Measurements from ENCODE around the gene PLA2G2F.
A peak's percentile ranks its signal among the peaks of the same experiment; 100 is the strongest.

The PLA2G2F gene, protein sequence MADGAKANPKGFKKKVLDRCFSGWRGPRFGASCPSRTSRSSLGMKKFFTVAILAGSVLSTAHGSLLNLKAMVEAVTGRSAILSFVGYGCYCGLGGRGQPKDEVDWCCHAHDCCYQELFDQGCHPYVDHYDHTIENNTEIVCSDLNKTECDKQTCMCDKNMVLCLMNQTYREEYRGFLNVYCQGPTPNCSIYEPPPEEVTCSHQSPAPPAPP

DNA sequence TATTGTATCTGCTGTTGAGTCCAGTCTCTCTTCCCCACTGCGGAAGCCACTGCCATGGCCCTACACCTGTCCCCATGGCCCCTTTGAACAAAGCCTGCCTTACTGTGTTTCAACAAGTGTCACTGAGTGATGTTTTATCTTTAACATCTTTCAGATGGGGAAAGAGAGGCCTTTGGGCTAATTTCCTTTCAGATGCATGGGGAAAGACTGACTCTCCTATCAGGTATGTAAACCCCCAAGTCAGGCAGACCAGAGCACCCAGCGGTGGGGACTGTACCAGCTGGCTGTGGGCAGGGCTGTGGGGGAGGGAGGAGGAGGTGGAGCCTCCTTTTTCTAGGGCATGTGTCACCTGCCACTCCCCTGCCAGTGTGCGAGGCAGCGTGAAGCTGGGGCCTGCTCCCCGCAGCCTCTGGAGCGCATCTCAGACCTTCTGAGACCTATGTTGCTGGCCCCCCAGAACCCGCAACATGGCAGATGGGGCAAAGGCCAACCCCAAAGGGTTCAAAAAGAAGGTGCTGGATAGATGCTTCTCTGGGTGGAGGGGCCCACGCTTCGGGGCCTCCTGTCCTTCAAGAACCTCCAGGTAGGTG is at the start of gene PLA2G2F:
TSS of gene PLA2G2F (plus strand) at position 363 of the 590 bp plus-strand sequence. CDS start at position 468, 105 bp downstream.
- no peak for DNase-seq (ENCODE audit: extremely low read depth in 1 of 2, low read depth in 1 of 2)

DNA sequence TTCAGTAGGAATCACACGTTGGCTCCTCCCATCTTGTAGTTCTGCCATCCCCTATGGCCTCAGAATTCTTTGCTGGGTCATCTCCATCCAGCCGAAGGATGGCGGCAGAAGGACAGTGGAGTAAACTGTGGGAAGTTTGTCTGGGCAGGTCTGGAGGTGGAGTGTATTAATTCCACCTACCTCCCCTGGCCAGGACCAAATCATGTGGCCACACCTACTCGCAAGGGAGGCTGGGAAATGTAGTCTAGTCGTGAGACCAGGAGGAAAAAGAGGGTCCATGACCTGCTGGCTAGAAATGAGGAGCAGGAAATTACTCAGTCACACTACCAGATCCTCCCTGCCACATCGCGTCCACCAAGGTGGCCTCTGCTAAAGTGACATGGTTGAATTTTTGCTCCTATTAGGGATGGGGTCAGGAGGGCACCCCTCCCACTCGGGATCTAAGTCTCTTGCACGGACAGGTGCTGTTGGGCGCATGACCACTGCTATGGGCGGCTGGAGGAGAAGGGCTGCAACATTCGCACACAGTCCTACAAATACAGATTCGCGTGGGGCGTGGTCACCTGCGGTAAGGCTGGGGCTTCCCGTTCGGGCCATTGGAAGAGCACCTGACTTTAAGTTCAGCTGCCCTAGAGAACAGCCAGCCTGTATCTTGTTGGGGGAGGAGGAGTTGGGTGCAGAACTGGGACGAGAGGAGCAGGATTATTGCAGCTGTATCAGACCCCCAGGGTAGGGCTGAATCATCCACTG is 49.6 kb upstream of the PLA2G2F start:
- no peak for DNase-seq (ENCODE audit: extremely low read depth in 1 of 2, low read depth in 1 of 2)

GRCh38 chr1:20090119-20090518 is 49.0 kb upstream of the PLA2G2F start:
- no peak for DNase-seq (ENCODE audit: extremely low read depth in 1 of 2, low read depth in 1 of 2)

- no peak for DNase-seq (ENCODE audit: extremely low read depth in 1 of 2, low read depth in 1 of 2)
Measured at GRCh38 chr1:20090641-20091040, 48.5 kb upstream of the PLA2G2F start.

- DNase-seq (ENCODE audit: extremely low read depth in 1 of 2, low read depth in 1 of 2) = no peak
Measured at GRCh38 chr1:20093303-20093702, 45.8 kb upstream of the PLA2G2F start.

DNA sequence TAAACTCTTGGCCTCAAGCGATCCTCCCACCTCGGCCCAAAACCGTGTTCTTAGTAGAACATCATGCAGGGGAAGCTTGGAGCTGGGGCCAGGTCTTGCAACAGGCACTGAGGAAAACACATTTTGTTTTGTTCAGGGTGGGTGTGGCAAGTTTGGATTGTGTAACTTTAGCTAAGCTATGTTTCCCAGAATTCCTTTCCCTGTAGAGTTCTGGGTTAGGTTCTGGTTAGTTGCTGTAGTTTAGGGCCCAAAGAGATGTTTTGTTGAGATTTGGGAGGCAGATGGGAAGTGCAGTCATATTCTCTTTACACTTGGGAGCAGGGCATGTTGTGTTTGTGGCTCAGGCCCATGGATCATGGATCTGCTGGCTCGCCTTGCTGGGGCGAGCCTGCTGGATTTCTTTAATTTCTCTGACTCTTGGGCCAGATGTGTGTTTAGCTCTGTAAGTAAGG is 45.2 kb upstream of the PLA2G2F start:
- DNase-seq (ENCODE audit: extremely low read depth in 1 of 2, low read depth in 1 of 2) = no peak

- no peak for DNase-seq (ENCODE audit: extremely low read depth in 1 of 2, low read depth in 1 of 2)
Measured at GRCh38 chr1:20095564-20096434, 43.3 kb upstream of the PLA2G2F start.

DNA sequence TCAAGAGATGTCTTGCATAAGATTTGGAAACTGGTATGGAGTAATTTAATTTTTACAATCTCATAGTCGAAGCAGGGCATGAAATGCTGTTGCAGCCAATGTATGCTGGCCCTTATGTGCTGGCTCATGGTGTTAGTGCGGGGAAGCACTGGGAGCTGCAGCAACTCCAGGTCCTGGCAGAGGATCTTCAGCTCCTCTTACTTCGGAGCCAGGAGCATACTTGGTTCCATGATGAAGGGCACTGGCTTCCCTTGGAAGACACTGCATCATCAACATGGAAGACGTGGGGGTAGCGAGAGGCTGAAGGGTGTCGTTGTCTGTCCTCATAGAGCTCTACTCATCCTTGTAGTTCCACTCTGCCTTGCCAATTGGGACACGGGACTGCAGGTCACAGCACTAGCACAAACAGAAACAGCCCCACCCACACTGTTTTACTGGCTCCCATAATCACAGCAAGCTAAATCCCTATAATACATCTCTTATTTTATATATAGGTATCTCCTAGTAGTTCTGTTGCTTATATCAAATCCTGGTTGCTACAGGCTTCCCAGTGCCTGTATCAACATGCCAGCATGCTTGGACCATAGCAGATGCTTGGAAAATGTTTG is 42.2 kb upstream of the PLA2G2F start:
- DNase-seq (ENCODE audit: extremely low read depth in 1 of 2, low read depth in 1 of 2) = no peak

DNA sequence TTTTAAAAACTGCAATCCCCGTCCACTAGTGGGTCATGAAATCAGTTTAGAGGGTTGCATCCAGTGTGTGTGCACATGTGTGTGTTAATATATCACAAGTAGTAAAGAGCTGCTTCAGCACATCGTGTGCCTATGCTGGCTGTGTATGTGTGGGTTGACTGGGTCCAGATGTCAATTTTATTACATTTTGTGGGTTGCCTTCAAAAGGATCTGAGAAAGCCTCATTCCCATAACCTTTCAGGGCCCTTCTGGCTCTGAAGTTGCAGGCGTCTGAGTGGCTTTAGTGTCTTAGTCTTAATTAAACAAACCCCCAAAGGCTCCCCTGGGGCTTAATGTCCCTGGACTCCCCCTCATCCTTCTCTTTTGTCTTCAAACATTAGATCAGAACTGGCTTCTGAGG is 39.6 kb upstream of the PLA2G2F start:
- no peak for DNase-seq (ENCODE audit: extremely low read depth in 1 of 2, low read depth in 1 of 2)

DNA sequence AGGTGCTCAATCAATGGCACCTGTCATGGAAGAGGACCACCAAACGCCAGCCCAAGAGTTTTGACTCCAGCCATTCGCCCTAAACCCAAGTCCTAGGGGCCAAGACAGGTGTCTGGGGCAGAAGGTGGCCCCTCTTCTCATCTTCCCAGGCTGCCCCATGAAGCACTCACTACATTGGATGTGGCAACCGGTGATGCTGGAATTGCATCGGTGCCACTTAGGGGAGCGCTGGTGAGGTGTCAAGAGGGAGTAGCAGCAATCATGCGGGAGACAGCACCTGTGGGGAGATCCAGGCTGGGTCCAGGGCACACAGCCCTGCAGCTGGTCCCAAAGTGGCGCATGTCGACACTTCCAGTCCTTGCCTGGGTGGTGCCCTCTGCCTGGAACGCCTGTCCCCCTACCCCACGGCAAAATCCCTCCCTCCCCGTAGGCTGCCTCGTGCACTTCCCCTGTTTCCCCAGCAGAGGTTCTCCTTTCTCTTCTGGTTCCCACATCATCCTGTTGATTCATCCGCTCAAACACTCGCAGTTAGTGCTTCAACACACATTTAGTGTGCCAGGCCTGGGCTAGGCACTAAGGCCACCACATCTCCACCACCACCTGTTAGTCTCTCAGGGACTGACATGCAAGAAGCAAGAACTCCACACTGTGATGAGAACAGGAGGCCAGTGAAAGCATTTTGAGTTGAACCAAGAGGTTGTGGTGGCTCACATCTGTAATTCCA is 38.3 kb upstream of the PLA2G2F start:
- DNase-seq (ENCODE audit: extremely low read depth in 1 of 2, low read depth in 1 of 2) = peak in 1 of 2 donors; percentile 13

DNA sequence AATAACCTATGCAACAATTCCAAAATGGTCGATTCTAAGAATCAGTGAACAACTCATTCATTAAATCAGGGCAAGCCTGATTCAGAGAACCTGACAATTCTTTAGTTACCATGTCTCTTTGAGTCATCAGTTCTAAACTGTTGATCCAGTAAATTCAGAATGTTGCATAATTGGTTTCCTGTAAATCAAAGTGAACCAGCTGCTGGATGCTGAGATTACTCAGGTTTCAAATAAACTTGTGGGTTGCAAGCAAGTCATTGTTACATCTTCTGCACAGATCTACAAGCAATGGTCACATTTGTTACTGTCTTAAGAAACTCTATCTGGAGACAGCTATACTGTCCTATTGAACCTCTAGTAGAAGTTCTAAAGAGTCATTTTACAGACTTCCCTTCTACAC is 36.2 kb upstream of the PLA2G2F start:
- DNase-seq (ENCODE audit: extremely low read depth in 1 of 2, low read depth in 1 of 2) = no peak

GRCh38 chr1:20105856-20106255 is 33.3 kb upstream of the PLA2G2F start:
- DNase-seq (ENCODE audit: extremely low read depth in 1 of 2, low read depth in 1 of 2) = no peak

- no peak for DNase-seq (ENCODE audit: extremely low read depth in 1 of 2, low read depth in 1 of 2)
Measured at GRCh38 chr1:20107351-20107750, 31.8 kb upstream of the PLA2G2F start.

GRCh38 chr1:20107796-20108195 is 31.3 kb upstream of the PLA2G2F start:
- DNase-seq (ENCODE audit: extremely low read depth in 1 of 2, low read depth in 1 of 2) = no peak

DNA sequence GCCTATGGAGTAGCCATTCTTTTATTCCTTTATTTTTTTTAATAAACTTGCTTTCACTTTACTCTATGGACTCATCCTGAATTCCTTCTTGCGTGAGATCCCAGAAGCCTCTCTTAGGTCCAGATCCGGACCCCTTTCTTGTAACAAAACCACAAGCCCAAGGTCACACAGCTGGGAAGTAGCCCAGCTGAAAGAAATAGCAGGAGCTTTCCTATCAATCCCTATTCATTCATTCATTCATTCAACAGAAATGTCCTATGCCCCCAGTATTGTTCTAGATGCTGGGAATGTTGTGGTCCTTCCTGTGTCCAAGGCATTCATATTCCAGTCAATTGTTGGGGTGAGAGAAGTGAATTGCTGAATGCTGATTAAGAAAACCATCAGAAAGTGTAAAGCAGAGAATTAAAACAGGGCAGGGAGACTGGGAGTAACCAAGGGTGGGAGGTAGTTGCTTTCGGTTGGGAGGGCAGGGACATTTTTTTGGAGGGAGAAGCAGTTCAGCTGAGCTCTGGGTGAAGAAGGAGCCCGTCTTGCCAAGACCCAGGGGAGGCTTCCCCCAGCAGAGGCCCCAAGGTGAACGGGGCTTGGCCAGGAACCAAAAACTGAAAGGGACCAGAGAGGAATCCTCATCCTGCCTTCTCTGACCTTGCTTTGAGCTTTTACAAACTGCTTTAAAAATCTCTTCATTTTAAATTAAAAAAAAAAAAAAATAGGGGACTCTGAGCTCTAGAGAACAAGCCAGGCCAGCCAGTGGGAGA is 30.6 kb upstream of the PLA2G2F start:
- DNase-seq (ENCODE audit: extremely low read depth in 1 of 2, low read depth in 1 of 2) = no peak

DNA sequence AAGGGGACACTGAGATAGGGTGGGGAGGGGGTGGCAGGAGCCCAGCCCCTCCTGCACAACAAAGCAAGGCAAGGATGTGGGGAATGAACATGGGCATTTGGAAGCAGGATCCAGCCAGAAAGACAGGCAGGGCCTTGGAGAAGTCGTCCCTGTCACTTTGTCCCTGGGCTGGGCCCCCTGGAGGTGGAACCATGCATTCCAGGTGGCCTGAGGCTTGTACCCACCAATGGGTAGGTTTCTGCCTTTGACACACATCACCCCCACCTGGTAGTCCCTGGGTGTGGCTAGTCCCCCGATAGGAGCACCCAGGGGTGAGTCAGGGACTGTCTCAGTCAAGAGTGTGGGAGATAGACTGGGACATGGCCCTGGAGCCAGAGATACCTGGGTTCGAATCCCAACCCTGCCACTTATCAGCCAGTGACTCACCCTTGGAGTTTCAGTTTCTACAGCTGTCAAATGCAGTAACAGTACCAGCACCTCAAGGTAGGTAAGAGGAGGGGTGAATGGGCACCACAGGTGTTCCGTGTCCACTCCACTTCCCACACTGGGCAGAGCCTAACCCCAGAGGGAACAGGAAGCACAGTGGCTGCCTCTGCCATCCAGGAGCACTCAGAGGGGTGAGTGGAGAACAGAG is 29.8 kb upstream of the PLA2G2F start:
- no peak for DNase-seq (ENCODE audit: extremely low read depth in 1 of 2, low read depth in 1 of 2)

- no peak for DNase-seq (ENCODE audit: extremely low read depth in 1 of 2, low read depth in 1 of 2)
Measured at GRCh38 chr1:20110679-20111078, 28.4 kb upstream of the PLA2G2F start.

GRCh38 chr1:20111452-20111851 is 27.7 kb upstream of the PLA2G2F start:
- no peak for DNase-seq (ENCODE audit: extremely low read depth in 1 of 2, low read depth in 1 of 2)
